ENCODE data around the gene GRB14. TPM values are rescaled to one million over a fixed set of nuclear protein-coding genes. Genes with fewer than 3 reads are reported as not detected.

GRB14 gene
- total and polyA plus RNA-seq, 2 of the 13 experiments (the other 11 are each of a cell fraction or from before 2014, with no cell fraction given), result 4.6 to 5.8 TPM

GRCh38 chr2:164613321-164613982 is 7.8 kb downstream of the GRB14 start (continued):
- peak; percentile 85 for TF ChIP-seq POGZ (CRISPR knock-in tag; IDR thresholded peaks at IDR 0.05)
- TF ChIP-seq GATAD2A (CRISPR knock-in tag; IDR thresholded peaks at IDR 0.05), result peak; percentile 40; the same call in 1 of the 2 replicates
- TF ChIP-seq BRCA1 (CRISPR knock-in tag; IDR thresholded peaks at IDR 0.05), result no peak
- no peak for TF ChIP-seq SOX13 (IDR thresholded peaks at IDR 0.05)
- peak in 1 of 2 experiments; percentile 69; a peak in 2 of 4 replicates for TF ChIP-seq SOX13 (CRISPR knock-in tag; conservative IDR thresholded peaks at IDR 0.05 in 1 of 2, IDR thresholded peaks at IDR 0.05 in 1 of 2)
- no peak for TF ChIP-seq SAP130 (CRISPR knock-in tag; IDR thresholded peaks at IDR 0.05; ENCODE audit: low read depth)
- TF ChIP-seq NR2F6 (IDR thresholded peaks at IDR 0.05), result peak; percentile 95
- TF ChIP-seq NR2F6 (CRISPR knock-in tag; IDR thresholded peaks at IDR 0.05), result peak; percentile 89
- TF ChIP-seq LRRFIP1 (CRISPR knock-in tag; conservative IDR thresholded peaks at IDR 0.05), result no peak
- TF ChIP-seq PAWR (CRISPR knock-in tag; IDR thresholded peaks at IDR 0.05; ENCODE audit: borderline replicate concordance), result no peak
- 0 out of 2 replicates have a peak, but pooled peaks have one; percentile 20 for TF ChIP-seq ZBED4 (CRISPR knock-in tag; IDR thresholded peaks at IDR 0.05; ENCODE audit: borderline replicate concordance)
- peak; percentile 31; the same call in 1 of the 2 replicates for TF ChIP-seq DPF2 (CRISPR knock-in tag; IDR thresholded peaks at IDR 0.05; ENCODE audit: borderline replicate concordance, low read depth)
- no peak for TF ChIP-seq DDIT3 (CRISPR knock-in tag; IDR thresholded peaks at IDR 0.05)
- TF ChIP-seq ZBTB26 (CRISPR knock-in tag; IDR thresholded peaks at IDR 0.05; ENCODE audit: borderline replicate concordance), result no peak
- no peak for TF ChIP-seq ZBTB25 (CRISPR knock-in tag; IDR thresholded peaks at IDR 0.05)
- no peak for TF ChIP-seq ZNF138 (CRISPR knock-in tag; IDR thresholded peaks at IDR 0.05; ENCODE audit: low read depth)
- TF ChIP-seq CENPBD1 (CRISPR knock-in tag; IDR thresholded peaks at IDR 0.05; ENCODE audit: borderline replicate concordance, low read depth), result no peak
- TF ChIP-seq TFAP4 (IDR thresholded peaks at IDR 0.05; ENCODE audit: borderline replicate concordance, low read depth), result no peak
